ENCODE measurements around the gene MIS12.

- TF ChIP-seq CTCF (IDR thresholded peaks at IDR 0.05), result no peak
- no peak for TF ChIP-seq POLR2AphosphoS5 (IDR thresholded peaks at IDR 0.05)
- no peak for TF ChIP-seq EP300 (IDR thresholded peaks at IDR 0.05)
These were observed 828 bp upstream of the MIS12 start, which contains the start of gene DERL2 for GRCh38 chr17:5485270-5486205.

All from gastroesophageal sphincter (tissue), 3 donors.